ENCODE results near the gene ZNF497.

- TF ChIP-seq, protein P1, sequence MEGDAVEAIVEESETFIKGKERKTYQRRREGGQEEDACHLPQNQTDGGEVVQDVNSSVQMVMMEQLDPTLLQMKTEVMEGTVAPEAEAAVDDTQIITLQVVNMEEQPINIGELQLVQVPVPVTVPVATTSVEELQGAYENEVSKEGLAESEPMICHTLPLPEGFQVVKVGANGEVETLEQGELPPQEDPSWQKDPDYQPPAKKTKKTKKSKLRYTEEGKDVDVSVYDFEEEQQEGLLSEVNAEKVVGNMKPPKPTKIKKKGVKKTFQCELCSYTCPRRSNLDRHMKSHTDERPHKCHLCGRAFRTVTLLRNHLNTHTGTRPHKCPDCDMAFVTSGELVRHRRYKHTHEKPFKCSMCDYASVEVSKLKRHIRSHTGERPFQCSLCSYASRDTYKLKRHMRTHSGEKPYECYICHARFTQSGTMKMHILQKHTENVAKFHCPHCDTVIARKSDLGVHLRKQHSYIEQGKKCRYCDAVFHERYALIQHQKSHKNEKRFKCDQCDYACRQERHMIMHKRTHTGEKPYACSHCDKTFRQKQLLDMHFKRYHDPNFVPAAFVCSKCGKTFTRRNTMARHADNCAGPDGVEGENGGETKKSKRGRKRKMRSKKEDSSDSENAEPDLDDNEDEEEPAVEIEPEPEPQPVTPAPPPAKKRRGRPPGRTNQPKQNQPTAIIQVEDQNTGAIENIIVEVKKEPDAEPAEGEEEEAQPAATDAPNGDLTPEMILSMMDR (IDR thresholded peaks at IDR 0.05; ENCODE audit: low read depth, low read length, poor library complexity, severe bottlenecking) = no peak
- TF ChIP-seq EZH2phosphoT487 (IDR thresholded peaks at IDR 0.05; ENCODE audit: borderline replicate concordance, low read length) = no peak
These were observed 29.9 kb downstream of the ZNF497 start for GRCh38 chr19:58332697-58333096.
